Esophagus squamous epithelium (tissue), 5 donors: ENCODE data around the gene MZF1. TPM values are rescaled to one million over a fixed set of nuclear protein-coding genes. Genes with fewer than 3 reads are reported as not detected.
A peak's percentile ranks its signal among the peaks of the same experiment; 100 is the strongest.

Source experiments
- DNase-seq: peaks from one replicate; lab custom pipeline; 2025; lab: John Stamatoyannopoulos, UW
- H3K27ac ChIP-seq, 4 donors: fragments of 200-600 bp; sonication (generic); one replicate each; pipeline ENCODE4 v1.5.1; 2016 to 2019; ENCODE audit warnings: mild to moderate bottlenecking in 1 of 4
- H3K27me3 ChIP-seq, 4 donors: fragments of 200-600 bp; sonication (generic); 1 replicate in 3 of 4; 2 replicates in 1 of 4; pipeline versions ENCODE4 v1.5.1 to v1.6.0; 2017 to 2021; ENCODE audit warnings: antibody characterized with exemption in 1 of 4
- H3K36me3 ChIP-seq, 3 donors: fragments of 200-600 bp; sonication (generic); one replicate each; pipeline ENCODE4 v1.5.1; 2016 to 2019
- H3K4me1 ChIP-seq, 3 donors: fragments of 200-600 bp; sonication (generic); one replicate each; pipeline ENCODE4 v1.5.1; 2017 to 2019
- H3K4me3 ChIP-seq, 4 donors: fragments of 200-600 bp; sonication (generic); 1 replicate in 3 of 4; 2 replicates in 1 of 4; pipeline ENCODE4 v1.5.1; 2016 to 2019; ENCODE audit warnings: mild to moderate bottlenecking in 2 of 4, moderate library complexity in 1 of 4
- H3K9me3 ChIP-seq, 3 donors: fragments of 200-600 bp; sonication (generic); one replicate each; pipeline ENCODE4 v1.5.1; 2016 to 2019
- CTCF ChIP-seq, 6 experiments: fragments of 450-650 bp in 4 of 6; fragments of 200-600 bp in 2 of 6; sonication (generic) in 2 of 6; IDR thresholded peaks; one replicate each; pipeline ENCODE4 v1.5.1; 2016 to 2019; ENCODE audit warnings: antibody characterized with exemption in 6 of 6, mild to moderate bottlenecking in 4 of 6, moderate library complexity in 4 of 6
- POLR2A ChIP-seq, 4 donors: fragments of 450-650 bp; IDR thresholded peaks; one replicate each; pipeline ENCODE4 v1.6.1; 2017; ENCODE audit warnings: antibody characterized with exemption in 4 of 4, mild to moderate bottlenecking in 4 of 4, moderate library complexity in 3 of 4
- WGBS, 2 donors: methylation state at CpG; one replicate each; pipeline ENCODE4 v1.1.5; 2018; 5-methylcytosine and 5-hydroxymethylcytosine counted together
- intact Hi-C: fragments of 100-400 bp; cut with DNase I; formaldehyde crosslinking; loops from one replicate; pipeline ENCODE4 v1.15.0; 2022
- total RNA-seq, 4 donors: library from RNA; depleted of rRNA; stranded (reverse); fragments of >200 nt; gene quantifications; one replicate each; pipeline ENCODE4 v1.1.0, GENCODE V29; 2016
- donor health status: DM: yes; HTN: yes; CAD: no.

Gene MZF1
- total RNA-seq, 4 donors from 2014 or later: 11.8 to 30.9 (median 21.7) TPM

- H3K27me3 ChIP-seq: no peaks in the 10 kb centered on the region
- H3K4me3 ChIP-seq: peak overlapping the region; percentile 80 to 92 (median 88)
- H3K4me1 ChIP-seq: peaks cover 41 to 79% (median 51%) of the 10 kb centered on the region in 3 donors
- no peaks in the 10 kb centered on the region for H3K9me3 ChIP-seq
- intact Hi-C loops: no loop called here
- peak overlapping the region; percentile 94 to 100 (median 99) for H3K27ac ChIP-seq
- WGBS, 2 donors: 25 to 27% methylated on average over 10 to 12 of the region's 12 CpGs
- peaks cover 5 to 31% (median 14%) of the 10 kb centered on the region in 3 donors for H3K36me3 ChIP-seq
- TF ChIP-seq CTCF (IDR thresholded peaks at IDR 0.05) (no peak), POLR2A (IDR thresholded peaks at IDR 0.05) (no peak)
- DNase-seq: no peak
Measured at GRCh38 chr19:58557221-58558065, 15.7 kb downstream of the MZF1 start.

- peaks cover 34 to 72% (median 44%) of the 10 kb centered on the region in 3 donors for H3K4me1 ChIP-seq
- peaks cover 5 to 38% (median 21%) of the 10 kb centered on the region in 3 donors for H3K36me3 ChIP-seq
- peak overlapping the region; percentile 80 to 92 (median 88) for H3K4me3 ChIP-seq
- no peak for DNase-seq
- intact Hi-C loops: no loop called here
- 46 to 53% methylated on average over 10 of the region's 10 CpGs for WGBS, 2 donors
- H3K27me3 ChIP-seq: no peaks in the 10 kb centered on the region
- peak overlapping the region; percentile 94 to 100 (median 99) for H3K27ac ChIP-seq
- TF ChIP-seq POLR2A (IDR thresholded peaks at IDR 0.05) (no peak), CTCF (IDR thresholded peaks at IDR 0.05) (no peak)
- H3K9me3 ChIP-seq: no peaks in the 10 kb centered on the region
Measured at GRCh38 chr19:58556622-58557220, 16.4 kb downstream of the MZF1 start.

GRCh38 chr19:58555920-58556621, 17.1 kb downstream of the MZF1 start:
- TF ChIP-seq CTCF (IDR thresholded peaks at IDR 0.05) (no peak), POLR2A (IDR thresholded peaks at IDR 0.05) (no peak)
- Histone ChIP-seq H3K27me3 (no peaks in the 10 kb centered on the region), H3K27ac (peak overlapping the region; percentile 94 to 100 (median 99)), H3K4me1 (peaks cover 32 to 66% (median 40%) of the 10 kb centered on the region in 3 donors), H3K4me3 (no peak overlapping the region), H3K36me3 (peaks cover 7 to 45% (median 28%) of the 10 kb centered on the region in 3 donors), H3K9me3 (no peaks in the 10 kb centered on the region)
- intact Hi-C loops: no loop called here
- DNase-seq: no peak
- 59 to 76% methylated on average over 5 to 10 of the region's 16 CpGs for WGBS, 2 donors

GRCh38 chr19:58555369-58555885, 17.7 kb downstream of the MZF1 start:
- WGBS, 2 donors: 0 to 30% methylated on average over 1 to 2 of the region's 4 CpGs
- H3K36me3 ChIP-seq: peaks cover 13 to 51% (median 34%) of the 10 kb centered on the region in 3 donors
- no peaks in the 10 kb centered on the region for H3K27me3 ChIP-seq
- peak overlapping the region; percentile 90 to 100 (median 94) for H3K27ac ChIP-seq
- no peak for DNase-seq
- intact Hi-C loops: no loop called here
- peaks cover 32 to 59% (median 40%) of the 10 kb centered on the region in 3 donors for H3K4me1 ChIP-seq
- no peak for TF ChIP-seq CTCF (IDR thresholded peaks at IDR 0.05)
- no peak for TF ChIP-seq POLR2A (IDR thresholded peaks at IDR 0.05)
- H3K4me3 ChIP-seq: peak overlapping the region; percentile 55 to 79 (median 74)
- H3K9me3 ChIP-seq: no peaks in the 10 kb centered on the region
